ENCODE measurements around the gene PARD3. TPM values are rescaled to one million over a fixed set of nuclear protein-coding genes. Genes with fewer than 3 reads are reported as not detected.
A peak's percentile ranks its signal among the peaks of the same experiment; 100 is the strongest.

Gene PARD3
- total RNA-seq, 1 donor from 2014 or later: 35.4 TPM

DNA sequence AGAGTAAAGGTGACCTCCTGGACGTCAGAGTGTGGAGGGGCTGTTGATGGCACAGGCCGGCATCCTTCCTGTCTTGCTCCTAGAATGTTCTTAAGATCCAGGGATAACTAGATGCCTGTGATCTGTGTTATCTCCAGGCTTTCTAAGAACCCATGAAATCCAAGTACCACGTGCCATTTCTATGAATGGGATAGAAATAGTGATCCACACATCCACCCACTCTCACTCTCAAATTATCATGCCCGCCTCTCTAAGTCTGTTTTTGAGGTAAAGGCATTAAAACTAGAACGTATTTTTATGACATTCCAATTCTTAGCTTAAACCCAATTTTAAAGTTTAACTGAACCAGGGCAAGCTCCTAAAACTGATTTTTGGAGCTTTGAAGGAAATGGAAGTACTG lies 622.5 kb downstream of the PARD3 start:
- no peak for FAIRE-seq
- Mint-ChIP-seq H3K4me3 (ENCODE audit: unreplicated experiment) (no peak overlapping the region), H3K36me3 (ENCODE audit: low read depth, unreplicated experiment) (peaks cover 2% of the 10 kb centered on the region), H3K4me1 (ENCODE audit: low read depth, unreplicated experiment) (peaks cover 12% of the 10 kb centered on the region), H3K27me3 (ENCODE audit: low read depth, unreplicated experiment) (no peaks in the 10 kb centered on the region), H3K9me3 (ENCODE audit: unreplicated experiment) (no peaks in the 10 kb centered on the region), H3K27ac (ENCODE audit: unreplicated experiment) (no peak overlapping the region)
- TF ChIP-seq, protein P1, sequence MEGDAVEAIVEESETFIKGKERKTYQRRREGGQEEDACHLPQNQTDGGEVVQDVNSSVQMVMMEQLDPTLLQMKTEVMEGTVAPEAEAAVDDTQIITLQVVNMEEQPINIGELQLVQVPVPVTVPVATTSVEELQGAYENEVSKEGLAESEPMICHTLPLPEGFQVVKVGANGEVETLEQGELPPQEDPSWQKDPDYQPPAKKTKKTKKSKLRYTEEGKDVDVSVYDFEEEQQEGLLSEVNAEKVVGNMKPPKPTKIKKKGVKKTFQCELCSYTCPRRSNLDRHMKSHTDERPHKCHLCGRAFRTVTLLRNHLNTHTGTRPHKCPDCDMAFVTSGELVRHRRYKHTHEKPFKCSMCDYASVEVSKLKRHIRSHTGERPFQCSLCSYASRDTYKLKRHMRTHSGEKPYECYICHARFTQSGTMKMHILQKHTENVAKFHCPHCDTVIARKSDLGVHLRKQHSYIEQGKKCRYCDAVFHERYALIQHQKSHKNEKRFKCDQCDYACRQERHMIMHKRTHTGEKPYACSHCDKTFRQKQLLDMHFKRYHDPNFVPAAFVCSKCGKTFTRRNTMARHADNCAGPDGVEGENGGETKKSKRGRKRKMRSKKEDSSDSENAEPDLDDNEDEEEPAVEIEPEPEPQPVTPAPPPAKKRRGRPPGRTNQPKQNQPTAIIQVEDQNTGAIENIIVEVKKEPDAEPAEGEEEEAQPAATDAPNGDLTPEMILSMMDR (IDR thresholded peaks at IDR 0.05; ENCODE audit: insufficient read depth, low read depth, low read length): no peak
- Histone ChIP-seq H3K27ac (ENCODE audit: low read depth, low read length) (no peak overlapping the region), H3K79me2 (ENCODE audit: insufficient read depth, low read length) (no peaks in the 10 kb centered on the region), H4K20me1 (ENCODE audit: insufficient read depth, low read length) (no peaks in the 10 kb centered on the region), H2AFZ (ENCODE audit: low read depth, low read length) (no peak overlapping the region), H3K27me3 (ENCODE audit: insufficient read depth, low read length) (no peaks in the 10 kb centered on the region), H3K9me3 (ENCODE audit: insufficient read depth, low read depth, low read length) (no peaks in the 10 kb centered on the region), H3K4me3 (ENCODE audit: insufficient read depth, low read depth, low read length) (no peak overlapping the region), H3K4me2 (ENCODE audit: low read length) (no peak overlapping the region), H3K4me1 (ENCODE audit: insufficient read depth, low read length) (peaks cover 4% of the 10 kb centered on the region), H3K9ac (ENCODE audit: low read length) (no peak overlapping the region), H3K36me3 (ENCODE audit: insufficient read depth, low read length) (no peaks in the 10 kb centered on the region)
- DNase-seq (ENCODE audit: low read depth): no peak

- DNase-seq (ENCODE audit: low read depth) (no peak), FAIRE-seq (no peak)
- Histone ChIP-seq H3K27ac (ENCODE audit: low read depth, low read length) (no peak overlapping the region), H3K9ac (ENCODE audit: low read length) (no peak overlapping the region), H3K9me3 (ENCODE audit: insufficient read depth, low read depth, low read length) (no peaks in the 10 kb centered on the region), H3K4me1 (ENCODE audit: insufficient read depth, low read length) (peaks cover 16% of the 10 kb centered on the region), H3K4me3 (ENCODE audit: insufficient read depth, low read depth, low read length) (no peak overlapping the region), H2AFZ (ENCODE audit: low read depth, low read length) (no peak overlapping the region), H4K20me1 (ENCODE audit: insufficient read depth, low read length) (no peaks in the 10 kb centered on the region), H3K4me2 (ENCODE audit: low read length) (no peak overlapping the region), H3K79me2 (ENCODE audit: insufficient read depth, low read length) (no peaks in the 10 kb centered on the region), H3K27me3 (ENCODE audit: insufficient read depth, low read length) (no peaks in the 10 kb centered on the region), H3K36me3 (ENCODE audit: insufficient read depth, low read length) (no peaks in the 10 kb centered on the region)
- Mint-ChIP-seq H3K4me3 (ENCODE audit: unreplicated experiment) (no peak overlapping the region), H3K4me1 (ENCODE audit: low read depth, unreplicated experiment) (peaks cover 24% of the 10 kb centered on the region), H3K27ac (ENCODE audit: unreplicated experiment) (no peak overlapping the region), H3K36me3 (ENCODE audit: low read depth, unreplicated experiment) (no peaks in the 10 kb centered on the region), H3K9me3 (ENCODE audit: unreplicated experiment) (no peaks in the 10 kb centered on the region), H3K27me3 (ENCODE audit: low read depth, unreplicated experiment) (no peaks in the 10 kb centered on the region)
- TF ChIP-seq EZH2 (IDR thresholded peaks at IDR 0.05; ENCODE audit: insufficient read depth, low read length): no peak
- TF ChIP-seq, protein P1 (IDR thresholded peaks at IDR 0.05; ENCODE audit: insufficient read depth, low read depth, low read length): no peak
Measured at GRCh38 chr10:34191406-34191805, 623.7 kb downstream of the PARD3 start.

DNA sequence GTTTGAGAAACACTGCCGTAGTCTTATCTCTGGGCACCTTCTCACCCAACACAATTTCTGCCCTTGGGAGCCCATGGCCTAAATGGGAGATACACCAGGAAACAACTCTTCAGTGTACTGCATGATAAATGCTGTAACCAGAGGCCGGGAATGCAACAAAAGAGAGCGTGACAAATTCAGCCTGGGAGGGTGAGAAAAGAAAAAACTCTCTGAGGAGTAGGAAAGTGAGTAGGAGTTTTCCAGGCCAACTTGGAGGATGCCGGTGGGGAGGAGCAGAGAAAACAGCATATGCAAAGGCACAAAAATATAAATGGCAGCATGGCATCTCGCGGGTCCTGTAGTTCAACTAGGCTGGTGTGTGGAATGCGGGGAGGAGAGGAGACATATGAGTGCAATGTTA lies 624.5 kb downstream of the PARD3 start:
- no peaks in the 10 kb centered on the region for H3K79me2 ChIP-seq (ENCODE audit: insufficient read depth, low read length)
- no peaks in the 10 kb centered on the region for H3K27me3 ChIP-seq (ENCODE audit: insufficient read depth, low read length)
- H3K27me3 Mint-ChIP-seq (ENCODE audit: low read depth, unreplicated experiment): no peaks in the 10 kb centered on the region
- no peak overlapping the region for H3K4me3 Mint-ChIP-seq (ENCODE audit: unreplicated experiment)
- H3K4me2 ChIP-seq (ENCODE audit: low read length): no peak overlapping the region
- H3K27ac ChIP-seq (ENCODE audit: low read depth, low read length): no peak overlapping the region
- no peak overlapping the region for H3K9ac ChIP-seq (ENCODE audit: low read length)
- no peaks in the 10 kb centered on the region for H3K9me3 Mint-ChIP-seq (ENCODE audit: unreplicated experiment)
- H3K4me1 ChIP-seq (ENCODE audit: insufficient read depth, low read length): peaks cover 17% of the 10 kb centered on the region
- H2AFZ ChIP-seq (ENCODE audit: low read depth, low read length): no peak overlapping the region
- H3K27ac Mint-ChIP-seq (ENCODE audit: unreplicated experiment): peak overlapping the region; percentile 63
- DNase-seq (ENCODE audit: low read depth) (peak; percentile 39), FAIRE-seq (no peak)
- TF ChIP-seq EZH2 (IDR thresholded peaks at IDR 0.05; ENCODE audit: insufficient read depth, low read length): no peak
- TF ChIP-seq, protein P1 (IDR thresholded peaks at IDR 0.05; ENCODE audit: insufficient read depth, low read depth, low read length): no peak
- H3K4me3 ChIP-seq (ENCODE audit: insufficient read depth, low read depth, low read length): no peak overlapping the region
- H3K4me1 Mint-ChIP-seq (ENCODE audit: low read depth, unreplicated experiment): peaks cover 25% of the 10 kb centered on the region
- H3K9me3 ChIP-seq (ENCODE audit: insufficient read depth, low read depth, low read length): no peaks in the 10 kb centered on the region
- H4K20me1 ChIP-seq (ENCODE audit: insufficient read depth, low read length): no peaks in the 10 kb centered on the region
- no peaks in the 10 kb centered on the region for H3K36me3 Mint-ChIP-seq (ENCODE audit: low read depth, unreplicated experiment)
- no peaks in the 10 kb centered on the region for H3K36me3 ChIP-seq (ENCODE audit: insufficient read depth, low read length)

All from astrocyte (in vitro differentiated cells and primary cell).